K562 (cell line): ENCODE measurements around the gene TACC3. TPM values are rescaled to one million over a fixed set of nuclear protein-coding genes. Genes with fewer than 3 reads are reported as not detected.

ENCODE experiments used
- ZKSCAN1 ChIP-seq: fragments of 150-350 bp; IDR thresholded peaks from 2 replicates; pipeline ENCODE4 v1.6.1; 2016; ENCODE audit warnings: low read depth, low read length
- ZNF740 ChIP-seq, 3 experiments: fragments of 200-800 bp in 1 of 3; sonication (Bioruptor generic) in 1 of 3; sonication (generic) in 1 of 3; formaldehyde crosslinking in 1 of 3; IDR thresholded peaks; 2 replicates each; pipeline versions ENCODE4 v1.6.1 to v1.8.0; 2016 to 2022; ENCODE audit warnings: mild to moderate bottlenecking in 2 of 3, missing compliant biosample characterization in 2 of 3, missing genetic modification characterization in 2 of 3, missing genetic modification reagents in 1 of 3
- polyA plus RNA-seq, 8 experiments: library from polyadenylated mRNA; depleted of rRNA in 4 of 8; stranded (reverse) in 5 of 8; unstranded in 3 of 8; fragments of >200 nt; fragmentation: Nextera tagmentation in 2 of 8; fragmentation: Illumina TruSeq in 1 of 8; extraction: Ambion mirVana in 2 of 8; extraction: Trizol in 1 of 8; gene quantifications; 2 replicates each; pipeline versions ENCODE4 v1.2.1 to v1.2.3, GENCODE V29; 2011 to 2014; ENCODE audit warnings: inconsistent platforms in 1 of 8, missing spikeins in 1 of 8
- total RNA-seq, 7 experiments: library from RNA; depleted of rRNA in 6 of 7; stranded (reverse); fragments of >200 nt in 6 of 7; fragmentation: Illumina TruSeq in 2 of 7; extraction: Trizol in 2 of 7; gene quantifications; 2 replicates each; pipeline versions ENCODE4 v1.2.1 to v1.2.3, GENCODE V29; 2011 to 2021; ENCODE audit warnings: low replicate concordance in 1 of 7
- TF ChIP-seq, protein P1 (sequence below), 2 experiments: IDR thresholded peaks; 2 replicates each; pipeline ENCODE4 v1.6.1; 2011; ENCODE audit warnings: borderline replicate concordance in 1 of 2, control low read depth in 1 of 2, low read depth in 1 of 2, low read length in 1 of 2, mild to moderate bottlenecking in 1 of 2, mixed read lengths in 1 of 2, moderate library complexity in 1 of 2; ENCODE audit not compliant: insufficient read depth in 1 of 2, insufficient read length in 1 of 2, poor library complexity in 1 of 2, severe bottlenecking in 1 of 2; ENCODE audit errors: extremely low read depth in 1 of 2
- TF ChIP-seq, protein P2 (sequence below): fragments of 250-450 bp; sonication (Bioruptor Pico); IDR thresholded peaks from 2 replicates; pipeline ENCODE4 v1.5.0; 2021; ENCODE audit warnings: mild to moderate bottlenecking, moderate library complexity
- TF ChIP-seq, protein P3 (sequence below), 2 experiments: fragments of 450-650 bp; IDR thresholded peaks; 2 replicates each; pipeline ENCODE4 v1.6.1; 2016

Gene TACC3
- total and polyA plus RNA-seq, 9 of the 15 experiments (the other 6 are each of a cell fraction or from before 2014, with no cell fraction given): 1.9 to 122 (median 55.6) TPM

DNA sequence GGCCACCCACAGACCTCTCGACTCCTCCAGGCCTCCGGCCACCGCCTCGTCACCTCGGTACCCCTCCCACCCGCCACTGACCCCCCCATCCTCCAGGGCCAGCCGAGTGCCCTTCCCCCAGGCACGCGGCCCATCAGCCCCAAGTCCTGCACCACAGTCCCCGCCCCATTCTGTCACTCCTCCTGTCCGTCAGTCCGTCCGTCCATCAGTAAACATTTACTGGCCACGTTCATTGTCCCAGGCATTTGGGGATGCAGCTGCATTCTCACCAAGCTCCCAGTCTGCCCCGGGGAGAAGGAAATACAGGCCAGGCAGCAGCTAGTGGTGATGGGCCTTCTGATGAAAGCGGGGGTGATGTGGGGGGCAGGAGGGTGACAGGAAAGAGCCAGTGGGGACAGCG is 36.5 kb downstream of the TACC3 start (continued):
- TF ChIP-seq, protein P1, sequence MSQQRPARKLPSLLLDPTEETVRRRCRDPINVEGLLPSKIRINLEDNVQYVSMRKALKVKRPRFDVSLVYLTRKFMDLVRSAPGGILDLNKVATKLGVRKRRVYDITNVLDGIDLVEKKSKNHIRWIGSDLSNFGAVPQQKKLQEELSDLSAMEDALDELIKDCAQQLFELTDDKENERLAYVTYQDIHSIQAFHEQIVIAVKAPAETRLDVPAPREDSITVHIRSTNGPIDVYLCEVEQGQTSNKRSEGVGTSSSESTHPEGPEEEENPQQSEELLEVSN (IDR thresholded peaks at IDR 0.05; ENCODE audit: borderline replicate concordance in 1 of 2, extremely low read depth in 1 of 2, insufficient read depth in 1 of 2, insufficient read length in 1 of 2, low read depth in 1 of 2, low read length in 1 of 2, poor library complexity in 1 of 2, severe bottlenecking in 1 of 2): peak in 1 of 2 experiments; percentile 27
- TF ChIP-seq, protein P2, sequence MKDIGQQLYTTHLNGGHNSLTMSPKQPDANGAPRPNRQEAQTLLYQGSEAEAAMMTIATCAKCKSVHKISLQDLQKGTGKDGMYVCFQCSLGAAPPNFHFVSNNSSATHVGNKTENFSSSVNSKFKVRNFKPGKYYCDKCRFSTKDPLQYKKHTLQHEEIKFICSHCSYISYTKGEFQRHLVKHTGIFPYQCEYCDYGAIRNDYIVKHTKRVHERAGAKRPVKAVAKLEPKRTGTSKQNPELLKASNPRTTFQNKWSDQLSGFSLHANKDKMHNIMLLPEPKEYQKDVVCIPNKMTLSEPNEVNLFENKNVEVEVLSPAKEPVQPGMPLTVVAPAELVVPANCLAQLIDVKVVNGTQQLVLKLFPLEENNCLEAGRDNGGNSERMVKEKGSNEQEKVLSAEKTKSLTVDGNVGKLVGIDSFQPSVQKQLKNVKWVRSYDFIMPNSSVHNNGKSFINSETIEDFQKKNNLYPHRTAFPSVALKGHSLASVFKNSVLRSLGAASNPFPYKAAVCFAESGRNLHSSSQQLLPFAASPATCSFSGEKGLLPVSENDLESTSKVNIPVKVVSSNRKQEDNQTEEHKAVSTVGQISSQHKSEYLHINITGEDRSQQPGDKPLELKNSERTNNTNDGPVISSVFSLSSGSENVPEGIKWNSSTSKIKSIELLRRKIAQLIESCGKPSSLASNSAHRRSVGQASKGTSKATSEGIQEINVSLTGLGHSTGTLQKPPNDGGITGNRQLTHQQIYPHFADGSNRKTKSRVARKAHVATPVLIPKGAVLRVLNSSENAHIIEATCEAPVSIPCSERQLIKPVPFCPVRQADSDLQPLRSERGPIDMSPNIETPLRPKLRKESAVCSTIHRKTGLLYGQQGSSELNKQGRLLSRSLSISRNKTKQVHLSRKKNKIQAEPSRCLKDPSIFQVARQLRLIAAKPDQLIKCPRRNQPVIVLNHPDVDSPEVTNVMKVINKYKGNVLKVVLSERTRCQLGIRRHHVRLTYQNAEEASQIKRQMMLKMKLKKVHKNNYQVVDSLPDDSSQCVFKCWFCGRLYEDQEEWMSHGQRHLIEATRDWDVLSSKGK: no peak
- TF ChIP-seq, protein P3, sequence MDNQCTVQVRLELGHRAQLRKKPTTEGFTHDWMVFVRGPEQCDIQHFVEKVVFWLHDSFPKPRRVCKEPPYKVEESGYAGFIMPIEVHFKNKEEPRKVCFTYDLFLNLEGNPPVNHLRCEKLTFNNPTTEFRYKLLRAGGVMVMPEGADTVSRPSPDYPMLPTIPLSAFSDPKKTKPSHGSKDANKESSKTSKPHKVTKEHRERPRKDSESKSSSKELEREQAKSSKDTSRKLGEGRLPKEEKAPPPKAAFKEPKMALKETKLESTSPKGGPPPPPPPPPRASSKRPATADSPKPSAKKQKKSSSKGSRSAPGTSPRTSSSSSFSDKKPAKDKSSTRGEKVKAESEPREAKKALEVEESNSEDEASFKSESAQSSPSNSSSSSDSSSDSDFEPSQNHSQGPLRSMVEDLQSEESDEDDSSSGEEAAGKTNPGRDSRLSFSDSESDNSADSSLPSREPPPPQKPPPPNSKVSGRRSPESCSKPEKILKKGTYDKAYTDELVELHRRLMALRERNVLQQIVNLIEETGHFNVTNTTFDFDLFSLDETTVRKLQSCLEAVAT (IDR thresholded peaks at IDR 0.05): no peak
- 0 out of 2 replicates have a peak, but pooled peaks have one; percentile 28 for TF ChIP-seq ZNF740 (CRISPR knock-in tag; IDR thresholded peaks at IDR 0.05)
- no peak for TF ChIP-seq ZNF740 (tag; IDR thresholded peaks at IDR 0.05)
- TF ChIP-seq ZKSCAN1: no peak
